H1 (cell line): ENCODE results near the gene NPIPA8.
"Not testable (repeated sequence)": the region's sequence is repeated elsewhere in the genome, so short reads cannot be mapped to it uniquely, and the experiment has no call there.

Experiments
- CBX5 ChIP-seq: fragments of 300-800, 300-1000 bp; sonication (generic); IDR thresholded peaks from 2 replicates; pipeline ENCODE4 v1.7.1; 2016; ENCODE audit warnings: antibody characterized with exemption, low read length, low read depth
- CTCF ChIP-seq, 3 experiments: IDR thresholded peaks; 1 replicate in 2 of 3; 2 replicates in 1 of 3; pipeline versions ENCODE4 v1.5.1 to v1.6.1; 2011; ENCODE audit warnings: low read length in 3 of 3, mild to moderate bottlenecking in 3 of 3, inconsistent platforms in 2 of 3, low read depth in 1 of 3, moderate library complexity in 1 of 3; ENCODE audit not compliant: insufficient read depth in 1 of 3; ENCODE audit errors: control extremely low read depth in 1 of 3
- EZH2 ChIP-seq: fragments of 200-600 bp; sonication (generic); IDR thresholded peaks from 2 replicates; pipeline ENCODE4 v1.7.1; 2012; ENCODE audit warnings: low read depth, mild to moderate bottlenecking, moderate library complexity, low read length, inconsistent platforms; ENCODE audit not compliant: severe bottlenecking
- POLR2AphosphoS5 ChIP-seq: IDR thresholded peaks from 2 replicates; pipeline ENCODE4 v1.6.1; 2011; ENCODE audit warnings: low read depth, low read length
- TCF12 ChIP-seq: IDR thresholded peaks from 2 replicates; pipeline ENCODE4 v1.6.1; 2011; ENCODE audit warnings: low read depth, mild to moderate bottlenecking, low read length
- YY1 ChIP-seq: IDR thresholded peaks from 2 replicates; pipeline ENCODE4 v1.6.1; 2011; ENCODE audit warnings: low read depth, mild to moderate bottlenecking, low read length

- TF ChIP-seq EZH2; CBX5; CTCF (IDR thresholded peaks at IDR 0.05; ENCODE audit: control extremely low read depth in 1 of 3, insufficient read depth in 1 of 3, low read depth in 1 of 3, low read length in 3 of 3); TCF12; YY1; POLR2AphosphoS5: not testable (repeated sequence)
Observed at GRCh38 chr16:18294371-18294770, 42.2 kb downstream of the NPIPA8 start.
